IMR-90 (cell line): ENCODE data around the gene ZNF436. TPM values are rescaled to one million over a fixed set of nuclear protein-coding genes. Genes with fewer than 3 reads are reported as not detected.
"Not testable (repeated sequence)": the region's sequence is repeated elsewhere in the genome, so short reads cannot be mapped to it uniquely, and the experiment has no call there.

ENCODE experiments used
- ATAC-seq: fragments of 200-7000 bp; cut with Tn5 transposase; 2 replicates; pipeline ENCODE4 v1.9.1; 2020; ENCODE audit warnings: low read depth, mild to moderate bottlenecking, moderate library complexity
- BruUV-seq: library from RNA; stranded (reverse); fragments of 400-500 nt; replicated peaks from 2 replicates; lab custom pipeline; 2021; lab: Mats Ljungman, UMichigan
- CTCF ChIA-PET: fragments of 300-600 bp; formaldehyde crosslinking; extraction: SDS; loops from one replicate; lab custom pipeline; 2021; ENCODE audit warnings: antibody characterized with exemption; lab: Yijun Ruan, JAX
- POLR2A ChIA-PET: fragments of 300-600 bp; sonication (Branson Sonifier 250); formaldehyde crosslinking; loops from one replicate; lab custom pipeline; 2022; ENCODE audit warnings: antibody characterized with exemption; ENCODE audit not compliant: unreplicated experiment; lab: Charles Lee
- DNase-seq: peaks from one replicate; pipeline ENCODE4 v3.0.0; 2013
- H2AFZ ChIP-seq: replicated peaks from 2 replicates; pipeline ENCODE3; 2013; ENCODE audit warnings: low read length, mild to moderate bottlenecking; ENCODE audit not compliant: poor library complexity
- H2AK5ac ChIP-seq: 2 replicates; pipeline ENCODE4 v1.6.1; 2013; ENCODE audit warnings: low read depth, low read length, inconsistent platforms
- H2AK9ac ChIP-seq: replicated peaks from 2 replicates; pipeline ENCODE3; 2013; ENCODE audit warnings: mild to moderate bottlenecking, low read depth, low read length, moderate library complexity; ENCODE audit not compliant: poor library complexity
- H2BK120ac ChIP-seq: 2 replicates; pipeline ENCODE4 v1.6.1; 2013; ENCODE audit warnings: low read depth, low read length, inconsistent platforms
- H2BK15ac ChIP-seq: 3 replicates; pipeline ENCODE4 v1.6.1; 2013; ENCODE audit warnings: low read depth, low read length, inconsistent platforms
- H2BK20ac ChIP-seq: 2 replicates; pipeline ENCODE4 v1.6.1; 2013; ENCODE audit warnings: low read depth, mild to moderate bottlenecking, inconsistent platforms, low read length, moderate library complexity
- H2BK5ac ChIP-seq: 2 replicates; pipeline ENCODE4 v1.6.1; 2013; ENCODE audit warnings: mild to moderate bottlenecking, low read depth, low read length, inconsistent platforms; ENCODE audit not compliant: poor library complexity, severe bottlenecking
- H3K14ac ChIP-seq: replicated peaks from 2 replicates; pipeline ENCODE4 v1.6.1; 2013; ENCODE audit warnings: low read depth, low read length, inconsistent platforms
- H3K18ac ChIP-seq: 2 replicates; pipeline ENCODE4 v1.6.1; 2013; ENCODE audit warnings: low read depth, low read length, control low read depth
- H3K23ac ChIP-seq: 2 replicates; pipeline ENCODE4 v1.6.1; 2013; ENCODE audit warnings: low read depth, low read length, inconsistent platforms
- H3K27ac ChIP-seq: 2 replicates; pipeline ENCODE4 v1.5.1; 2013; ENCODE audit warnings: mild to moderate bottlenecking, control low read depth, low read length; ENCODE audit not compliant: insufficient read depth
- H3K27me3 ChIP-seq: 2 replicates; pipeline ENCODE4 v1.6.1; 2013; ENCODE audit warnings: low read length; ENCODE audit not compliant: control insufficient read depth, insufficient read depth
- H3K36me3 ChIP-seq: 2 replicates; pipeline ENCODE4 v1.6.1; 2013; ENCODE audit warnings: low read length, mixed read lengths; ENCODE audit not compliant: control insufficient read depth, insufficient read depth
- H3K4ac ChIP-seq: 2 replicates; pipeline ENCODE4 v1.6.1; 2013; ENCODE audit warnings: low read depth, low read length, inconsistent platforms
- H3K4me1 ChIP-seq: 2 replicates; pipeline ENCODE4 v1.6.1; 2013; ENCODE audit warnings: low read length, mixed read lengths; ENCODE audit not compliant: control insufficient read depth, insufficient read depth
- H3K4me2 ChIP-seq: 2 replicates; pipeline ENCODE4 v1.6.1; 2013; ENCODE audit warnings: low read depth, mild to moderate bottlenecking, control low read depth, low read length, moderate library complexity
- H3K4me3 ChIP-seq: 2 replicates; pipeline ENCODE4 v1.5.1; 2013; ENCODE audit warnings: low read depth, mild to moderate bottlenecking, control low read depth, low read length, moderate library complexity; ENCODE audit not compliant: insufficient read depth
- H3K56ac ChIP-seq: 2 replicates; pipeline ENCODE4 v1.6.1; 2013; ENCODE audit warnings: low read length, inconsistent platforms; ENCODE audit not compliant: insufficient read depth; ENCODE audit errors: extremely low read depth
- H3K79me1 ChIP-seq, 2 experiments: 2 replicates each; pipeline ENCODE4 v1.6.1; 2013; ENCODE audit warnings: low read length in 2 of 2, inconsistent platforms in 1 of 2, low read depth in 1 of 2
- H3K9ac ChIP-seq: 2 replicates; pipeline ENCODE4 v1.6.1; 2013; ENCODE audit warnings: low read depth, low read length, control low read depth
- H3K9me1 ChIP-seq: 2 replicates; pipeline ENCODE4 v1.6.1; 2013; ENCODE audit warnings: low read length, inconsistent platforms; ENCODE audit not compliant: insufficient read depth
- H3K9me3 ChIP-seq: 2 replicates; pipeline ENCODE4 v1.6.1; 2013; ENCODE audit warnings: low read length; ENCODE audit not compliant: control insufficient read depth, insufficient read depth
- H4K20me1 ChIP-seq: 2 replicates; pipeline ENCODE4 v1.6.1; 2013; ENCODE audit warnings: low read length, inconsistent platforms; ENCODE audit not compliant: insufficient read depth
- H4K5ac ChIP-seq: 2 replicates; pipeline ENCODE4 v1.6.1; 2013; ENCODE audit warnings: mild to moderate bottlenecking, low read depth, low read length, control low read depth
- H4K8ac ChIP-seq, 2 experiments: 2 replicates each; pipeline ENCODE4 v1.6.1; 2013; ENCODE audit warnings: low read depth in 2 of 2, low read length in 2 of 2, control low read depth in 1 of 2, inconsistent platforms in 1 of 2
- H4K91ac ChIP-seq: 2 replicates; pipeline ENCODE4 v1.6.1; 2013; ENCODE audit warnings: low read depth, low read length, inconsistent platforms; ENCODE audit not compliant: insufficient read depth
- WGBS, 2 experiments: methylation state at CpG; one replicate each; pipeline versions ENCODE4 v1.1.5 to v1.1.7; 2013; ENCODE audit warnings: missing lambda C conversion rate in 2 of 2; ENCODE audit not compliant: insufficient read length in 1 of 2; ENCODE audit errors: extremely low coverage in 2 of 2; 5-methylcytosine and 5-hydroxymethylcytosine counted together
- dilution Hi-C: fragments of 300-500 bp; cut with HindIII; formaldehyde crosslinking; loops from one replicate; pipeline ENCODE4 v1.14.3; 2018; ENCODE audit warnings: low sequenced_read_pairs; ENCODE audit not compliant: unreplicated experiment
- in situ Hi-C: fragments of 300-500 bp; cut with MboI; formaldehyde crosslinking; loops from 3 replicates; pipeline ENCODE4 v1.14.3; 2019; ENCODE audit warnings: low sequenced_read_pairs, inconsistent platforms, mixed read lengths
- intact Hi-C: fragments of 100-400 bp; cut with micrococcal nuclease; formaldehyde crosslinking; loops from 2 replicates; pipeline ENCODE4 v1.10.0; 2022
- polyA plus RNA-seq, 3 experiments: library from polyadenylated mRNA; depleted of rRNA; stranded (reverse); fragments of >200 nt; gene quantifications; 2 replicates each; pipeline ENCODE4 v1.2.3, GENCODE V29; 2012; ENCODE audit warnings: low replicate concordance in 1 of 3
- total RNA-seq: library from RNA; depleted of rRNA; stranded (reverse); fragments of >200 nt; gene quantifications from 2 replicates; pipeline ENCODE4 v1.2.3, GENCODE V29; 2012

ZNF436 gene
- total and polyA plus RNA-seq, 2 of the 4 experiments (the other 2 are of a cell fraction): 5.3 to 14.3 TPM

- H3K79me1 ChIP-seq: peaks cover 19 to 34% of the 10 kb centered on the region in 2 experiments
- H3K27ac ChIP-seq, H3K4ac ChIP-seq, H2BK5ac ChIP-seq, H3K27me3 ChIP-seq, H4K8ac ChIP-seq, DNase-seq, CTCF ChIA-PET, H2AK5ac ChIP-seq, POLR2A ChIA-PET, H2BK20ac ChIP-seq, H3K9me3 ChIP-seq, H4K20me1 ChIP-seq, H3K14ac ChIP-seq, H3K23ac ChIP-seq, H3K18ac ChIP-seq, H3K4me3 ChIP-seq, in situ Hi-C loops, H3K56ac ChIP-seq, intact Hi-C loops, H2AFZ ChIP-seq, H3K36me3 ChIP-seq, H3K9me1 ChIP-seq, H3K9ac ChIP-seq, H2AK9ac ChIP-seq, BruUV-seq, H4K91ac ChIP-seq, H2BK15ac ChIP-seq, ATAC-seq, dilution Hi-C loops, H3K4me2 ChIP-seq, H2BK120ac ChIP-seq, H4K5ac ChIP-seq: not testable (repeated sequence)
- peaks cover 18% of the 10 kb centered on the region for H3K4me1 ChIP-seq
- WGBS, 2 experiments: 100% methylated on average over 5 of the region's 12 CpGs; no CpG with 5 or more reads in 1 of the 2 experiments
These were observed 4.6 kb upstream of the ZNF436 start for GRCh38 chr1:23374079-23374735.
